ENCODE data around the gene ALX3.

Gene ALX3

GRCh38 chr1:110089561-110090275 lies 19.2 kb upstream of the ALX3 start:
- no peak overlapping the region for H3K27ac ChIP-seq
- no peak for DNase-seq (ENCODE audit: low spot score)
- no peak for TF ChIP-seq CTCF (IDR thresholded peaks at IDR 0.05)

GRCh38 chr1:110088739-110089316 lies 18.4 kb upstream of the ALX3 start:
- DNase-seq (ENCODE audit: low spot score): no peak
- no peak overlapping the region for H3K4me3 ChIP-seq
- no peak overlapping the region for H3K27ac ChIP-seq
- TF ChIP-seq CTCF (IDR thresholded peaks at IDR 0.05): no peak

More at GRCh38 chr1:110089561-110090275, 19.2 kb upstream of the ALX3 start:
- no peak overlapping the region for H3K4me3 ChIP-seq

GRCh38 chr1:110087812-110088738 lies 17.6 kb upstream of the ALX3 start:
- H3K27ac ChIP-seq: no peak overlapping the region
- H3K4me3 ChIP-seq: no peak overlapping the region
- TF ChIP-seq CTCF (IDR thresholded peaks at IDR 0.05): peak; percentile 41
- DNase-seq (ENCODE audit: low spot score): no peak

GRCh38 chr1:110086961-110087360 lies 16.5 kb upstream of the ALX3 start:
- no peak for TF ChIP-seq CTCF (IDR thresholded peaks at IDR 0.05)
- no peak for DNase-seq (ENCODE audit: low spot score)
- Histone ChIP-seq H3K4me3 (no peak overlapping the region), H3K27ac (no peak overlapping the region)

- no peak for TF ChIP-seq CTCF (IDR thresholded peaks at IDR 0.05)
- Histone ChIP-seq H3K27ac (no peak overlapping the region), H3K4me3 (no peak overlapping the region)
- DNase-seq (ENCODE audit: low spot score): no peak
Measured at GRCh38 chr1:110085671-110086070, 15.2 kb upstream of the ALX3 start.

GRCh38 chr1:110084227-110085078 lies 14.0 kb upstream of the ALX3 start:
- H3K27ac ChIP-seq: peak overlapping the region; percentile 76 to 87
- no peak for TF ChIP-seq CTCF (IDR thresholded peaks at IDR 0.05)
- DNase-seq (ENCODE audit: low spot score): no peak
- peak overlapping the region; percentile 86 for H3K4me3 ChIP-seq
